Stimulated activated CD8-positive, alpha-beta memory T cell treated with anti-CD3 and anti-CD28 coated beads, Interleukin-4, amount 100 ng/mL, for 48 hours (primary cell): Measurements from ENCODE around the gene LAMB4.
A peak's percentile ranks its signal among the peaks of the same experiment; 100 is the strongest.

Experiments used
- DNase-seq: peaks from one replicate; pipeline ENCODE4 v3.0.0-alpha.2; 2020

Gene LAMB4

DNA sequence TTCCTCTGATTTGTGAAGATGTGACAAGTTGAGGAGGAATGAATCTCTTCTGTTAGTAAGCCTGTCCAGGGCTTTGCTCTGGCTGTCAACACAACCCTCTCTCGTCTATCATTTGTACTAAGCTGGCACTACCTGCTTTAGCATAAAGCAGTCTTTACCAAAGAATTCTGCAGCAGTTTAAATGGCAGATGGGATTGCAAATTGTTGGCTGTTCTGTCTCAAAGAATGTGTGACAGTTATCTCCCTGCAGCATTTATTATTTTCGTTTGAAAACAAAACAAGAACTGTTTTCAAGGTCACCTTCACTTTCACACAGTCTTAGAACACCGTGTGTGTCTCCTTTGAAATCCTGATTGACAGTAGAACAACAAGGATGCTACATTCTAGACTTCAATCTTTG is 122.4 kb downstream of the LAMB4 start:
- no peak for DNase-seq

DNA sequence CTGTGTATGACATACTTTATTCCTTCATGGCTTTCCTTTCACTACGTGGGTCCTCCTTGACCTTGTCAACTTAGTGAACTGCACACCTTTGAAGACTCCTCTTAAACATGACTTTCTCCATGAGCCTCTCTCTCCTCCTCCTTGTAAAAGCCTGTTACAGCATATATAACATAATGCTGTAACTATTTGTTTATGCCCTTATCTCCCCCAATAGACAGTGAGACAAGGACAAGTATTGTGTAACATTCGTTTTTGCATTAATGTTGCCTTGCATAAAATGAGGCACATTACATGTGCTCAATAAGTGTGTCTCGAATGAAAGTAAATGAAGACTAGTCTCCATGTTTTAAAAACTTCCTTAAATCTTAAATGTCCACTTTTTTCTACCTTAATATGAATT is 122.9 kb downstream of the LAMB4 start:
- no peak for DNase-seq

DNA sequence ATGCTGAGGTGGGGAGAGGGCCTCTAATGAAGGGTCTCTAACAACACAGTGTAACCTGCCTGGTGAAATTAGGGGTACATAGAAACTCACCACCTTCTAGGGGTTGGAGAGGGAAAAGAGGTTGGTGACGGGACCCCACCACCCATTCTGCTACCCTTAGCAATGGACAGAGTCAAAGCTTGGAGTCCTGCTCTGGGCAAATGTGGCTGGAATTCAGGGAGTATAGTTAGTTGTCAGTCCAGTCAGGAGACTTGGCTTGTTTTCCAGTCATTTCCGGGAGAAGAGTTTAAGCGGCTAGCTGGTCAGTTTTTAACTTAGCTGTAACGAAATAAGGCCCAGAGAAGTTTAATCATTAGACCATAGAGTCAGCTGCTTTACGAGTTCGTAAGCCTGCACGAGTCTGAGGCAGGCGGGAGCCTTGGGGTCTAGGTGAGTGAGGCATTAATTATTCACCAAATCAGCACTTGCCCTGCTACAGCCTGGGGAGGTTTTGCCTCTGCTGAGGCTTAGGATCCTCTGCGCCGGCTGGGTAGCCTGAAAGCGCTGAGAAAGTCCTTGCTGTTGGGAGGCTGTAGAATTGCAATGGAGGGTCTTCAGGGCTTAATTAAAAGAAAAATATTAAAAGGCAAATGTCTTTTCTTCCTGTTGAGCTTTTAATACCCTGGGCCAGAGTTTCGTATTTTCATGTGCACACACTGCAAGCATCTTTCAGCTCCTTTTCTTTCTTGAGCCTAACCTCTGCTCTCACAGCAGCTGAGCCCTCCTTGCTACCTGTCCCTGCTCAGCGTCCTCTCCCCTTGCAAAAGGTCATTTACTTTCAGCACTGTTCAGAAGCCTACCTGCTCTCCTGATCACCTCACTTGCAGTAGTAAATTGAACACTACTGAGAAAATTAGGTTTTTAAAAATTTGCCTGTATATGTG is 125.7 kb downstream of the LAMB4 start:
- DNase-seq = no peak

DNA sequence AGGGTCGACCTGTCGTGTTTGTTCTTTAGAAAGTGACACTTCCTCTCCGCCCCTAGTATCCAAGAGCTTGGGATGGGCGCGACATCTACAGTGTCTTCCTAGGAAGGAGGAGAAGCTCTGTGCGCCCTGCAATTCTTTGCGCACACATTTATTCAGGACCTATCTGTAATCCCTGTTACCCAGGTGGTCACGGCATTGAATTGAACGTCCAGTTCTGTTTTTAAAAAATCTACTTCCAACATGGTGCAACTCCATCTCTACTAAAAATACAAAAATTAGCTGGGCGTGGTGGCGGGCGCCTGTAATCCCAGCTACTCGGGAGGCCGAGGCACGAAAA is 126.6 kb downstream of the LAMB4 start:
- no peak for DNase-seq

DNA sequence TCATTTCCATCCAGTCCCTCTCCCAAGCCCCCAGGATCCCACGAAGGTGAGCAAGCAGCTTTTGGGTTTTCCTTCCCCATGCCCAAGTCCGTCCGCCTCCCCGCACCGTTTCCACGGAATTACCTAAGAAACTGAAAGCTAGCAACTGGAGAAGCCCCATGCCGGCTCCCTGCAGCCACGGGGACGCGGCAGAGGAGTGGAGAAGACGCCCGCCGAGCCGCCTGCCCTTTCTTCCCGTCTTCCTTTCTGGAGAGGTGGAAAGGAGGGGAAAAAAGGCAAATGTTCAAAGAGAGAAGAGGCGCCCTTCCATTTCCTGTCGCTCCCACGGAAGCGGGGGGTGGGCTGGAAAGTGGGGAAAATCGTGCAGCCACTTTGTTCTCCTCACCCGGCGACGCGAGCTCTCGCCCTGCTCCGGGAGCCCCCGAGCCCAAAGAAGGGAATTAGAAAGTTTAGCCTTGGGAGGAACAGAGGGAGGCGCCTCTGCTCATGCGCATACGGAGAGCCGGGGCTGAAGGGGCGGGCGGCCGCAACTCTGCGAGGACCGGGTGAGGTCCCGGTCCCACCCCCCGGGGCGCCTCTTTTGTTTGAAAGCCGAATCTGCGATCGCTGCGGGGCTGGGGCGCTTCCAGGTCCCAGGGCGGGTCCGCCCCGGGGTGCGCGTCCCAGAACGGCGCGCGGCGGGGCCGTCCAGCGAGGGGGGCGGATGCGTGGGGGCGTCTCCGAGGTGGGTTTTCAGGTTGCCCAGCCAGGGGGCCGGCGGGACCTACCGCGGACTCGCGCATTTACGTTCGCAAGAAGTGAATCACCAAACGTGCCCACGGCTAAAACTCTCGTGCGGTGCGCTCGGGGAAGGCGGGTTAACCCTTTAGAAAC is 127.2 kb downstream of the LAMB4 start, which contains the start of gene LAMB1:
TSS of gene LAMB1 (minus strand) at position 436 of the 873 bp plus-strand sequence. CDS start at position 160, 276 bp downstream.
- peak; percentile 41 for DNase-seq

DNA sequence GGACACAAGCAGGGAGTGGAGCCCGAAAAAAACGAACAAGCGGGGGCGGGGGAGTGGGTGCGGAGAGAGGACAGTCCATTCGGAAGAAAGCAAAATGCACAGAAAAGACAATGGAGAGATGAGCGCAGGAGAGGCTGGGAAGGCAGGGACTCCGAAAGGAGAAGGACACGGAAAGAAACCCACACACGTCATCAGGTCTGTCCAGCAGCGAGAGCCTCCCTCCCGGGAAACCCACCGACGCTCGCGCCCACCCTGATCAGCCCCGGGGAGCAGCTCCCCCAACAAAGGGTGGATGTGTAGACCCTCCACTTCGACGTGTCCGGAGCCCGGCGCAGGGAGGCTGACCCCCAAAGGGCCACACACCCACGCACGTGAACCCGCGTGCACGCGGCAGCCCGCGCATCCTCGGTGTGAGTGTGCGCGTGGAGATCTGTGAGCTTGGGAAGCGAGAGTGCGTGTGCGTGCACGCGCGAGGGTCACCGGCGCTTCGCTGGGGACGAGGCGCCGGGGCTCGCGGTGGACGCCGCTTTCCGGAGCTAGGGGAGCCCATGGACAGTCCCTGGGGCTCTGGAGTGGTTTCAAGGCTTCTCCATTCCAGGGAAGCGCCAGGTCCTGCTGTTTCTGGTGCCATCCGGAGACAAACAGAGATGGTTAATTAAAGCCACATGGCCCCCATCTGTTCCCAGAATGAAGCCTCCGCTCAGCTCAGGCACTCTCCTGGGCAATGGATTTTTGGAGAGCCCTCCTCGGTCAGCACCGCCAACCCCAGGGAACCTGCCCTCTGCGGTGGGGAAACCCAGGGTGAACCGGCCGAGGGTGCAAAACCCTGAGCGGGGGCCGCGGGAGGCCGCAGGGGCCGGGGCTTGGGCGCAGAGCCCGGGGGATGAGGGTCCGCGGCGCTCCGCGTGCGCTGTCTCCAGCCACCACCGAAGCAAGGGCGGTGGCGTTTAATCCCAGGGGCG is 128.1 kb downstream of the LAMB4 start:
- DNase-seq = no peak

DNA sequence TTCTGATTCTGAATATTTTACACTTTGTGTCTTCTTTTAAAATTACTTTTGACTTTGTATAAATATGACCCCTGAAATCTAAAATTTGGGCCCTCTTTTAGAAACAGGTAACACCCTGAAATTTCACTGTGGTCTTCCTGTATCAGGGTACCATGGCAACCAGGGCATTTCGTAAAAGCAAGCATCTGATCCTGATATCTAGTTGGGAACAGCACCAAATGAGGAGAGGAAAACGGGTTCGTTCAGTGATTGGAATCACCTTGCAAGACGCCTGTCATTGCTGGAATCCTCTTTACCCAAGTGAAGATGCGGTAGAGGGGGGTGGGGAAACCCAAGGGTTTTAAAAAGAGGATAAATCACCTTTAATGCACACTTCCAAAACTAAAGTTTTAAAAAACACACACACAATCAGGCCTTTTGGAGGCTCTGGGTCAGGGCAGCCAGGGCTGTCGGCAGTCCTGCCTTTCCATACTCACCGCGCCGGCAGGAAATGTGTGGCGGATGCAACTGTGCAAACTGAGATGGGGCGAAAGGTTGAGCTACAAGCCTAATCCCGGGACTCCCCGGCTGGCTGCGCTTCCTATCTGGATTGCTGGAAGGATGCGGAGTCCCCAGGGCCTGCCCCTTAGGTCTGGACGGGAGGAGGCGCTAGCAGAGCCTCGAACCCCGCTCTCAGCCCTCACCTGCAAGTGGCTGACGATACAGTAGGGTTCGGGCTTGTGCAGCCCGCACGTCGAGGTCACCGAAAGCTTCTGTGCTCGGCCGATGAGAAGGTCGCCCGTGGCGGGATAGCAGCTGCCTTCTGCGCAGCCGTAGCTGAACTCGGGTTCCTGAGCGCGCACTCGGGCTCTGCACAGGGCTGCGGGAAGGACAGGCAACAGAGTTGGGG is 129.0 kb downstream of the LAMB4 start:
- DNase-seq = no peak

DNA sequence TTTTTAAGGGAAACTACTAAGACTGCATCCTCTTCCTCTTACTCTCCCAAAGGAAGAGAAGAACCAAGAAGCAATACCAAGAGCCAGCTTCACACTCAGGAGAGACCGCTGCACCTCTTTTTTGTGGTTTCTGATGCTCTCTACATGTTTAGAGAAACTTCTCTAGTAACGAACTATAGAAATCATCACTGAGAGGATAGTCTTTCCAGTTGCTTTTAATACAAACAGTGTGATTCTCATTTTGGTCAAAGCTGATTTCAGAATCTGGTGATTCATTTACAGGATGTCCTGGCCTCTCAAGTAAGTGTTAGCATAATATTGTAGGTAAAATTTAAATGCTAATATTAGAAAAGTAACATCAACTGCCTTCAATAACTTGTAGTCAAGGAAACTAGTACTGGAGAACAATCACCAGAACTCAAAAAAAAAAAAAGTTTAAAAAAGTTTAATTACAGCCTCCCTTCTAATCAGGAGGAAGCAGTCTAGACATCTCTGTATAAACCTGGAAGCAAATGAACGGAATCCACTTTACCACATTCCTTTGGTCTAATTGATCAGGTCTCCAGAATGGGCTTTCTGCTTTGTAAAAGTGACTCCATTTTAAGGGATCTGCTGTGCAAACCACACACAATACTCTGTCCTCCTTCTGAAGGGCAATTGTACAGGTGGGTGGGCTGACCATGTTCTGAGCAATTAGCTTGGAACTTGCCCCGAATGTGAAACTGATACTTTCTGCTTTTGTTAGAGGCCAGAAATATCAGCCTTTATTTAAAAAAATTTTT is 130.2 kb downstream of the LAMB4 start:
- no peak for DNase-seq

DNA sequence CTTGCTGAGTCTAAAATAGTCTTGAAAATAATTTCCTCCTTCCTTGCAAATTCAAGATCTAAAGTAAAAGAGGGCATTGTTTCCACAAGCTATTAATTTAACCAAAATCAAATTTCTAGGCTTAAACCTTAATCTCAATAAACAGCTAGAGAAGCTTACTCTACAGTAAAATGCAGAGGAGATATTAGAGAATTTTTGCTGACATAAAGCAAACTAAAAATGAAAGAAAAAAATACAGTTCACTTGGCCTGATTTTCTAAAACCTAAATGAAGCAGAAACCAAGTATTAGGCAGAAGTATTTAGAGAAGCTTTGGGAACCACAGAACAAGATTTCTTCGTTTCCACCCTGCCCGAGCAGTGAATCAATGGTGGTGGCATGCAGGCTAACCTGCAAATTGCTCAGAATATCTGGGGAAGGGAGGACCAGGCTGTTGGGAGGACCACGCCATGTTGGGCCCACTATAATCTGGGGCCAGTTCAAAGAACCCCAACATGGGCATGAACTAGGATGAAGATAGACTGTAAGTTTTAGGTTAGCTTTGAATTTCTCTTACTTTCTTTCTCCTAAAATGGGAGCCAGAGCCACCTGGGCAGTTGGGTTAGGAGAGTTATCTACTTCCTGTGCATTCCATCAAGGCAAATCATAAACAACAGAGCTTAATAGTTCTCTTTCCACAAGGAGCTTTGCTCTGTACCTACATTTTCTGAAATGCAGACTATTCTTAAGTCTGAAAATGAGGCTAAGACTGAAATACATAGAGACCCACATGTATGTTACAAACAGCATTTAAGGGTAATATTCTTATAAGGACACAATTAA is 131.3 kb downstream of the LAMB4 start:
- DNase-seq = no peak

DNA sequence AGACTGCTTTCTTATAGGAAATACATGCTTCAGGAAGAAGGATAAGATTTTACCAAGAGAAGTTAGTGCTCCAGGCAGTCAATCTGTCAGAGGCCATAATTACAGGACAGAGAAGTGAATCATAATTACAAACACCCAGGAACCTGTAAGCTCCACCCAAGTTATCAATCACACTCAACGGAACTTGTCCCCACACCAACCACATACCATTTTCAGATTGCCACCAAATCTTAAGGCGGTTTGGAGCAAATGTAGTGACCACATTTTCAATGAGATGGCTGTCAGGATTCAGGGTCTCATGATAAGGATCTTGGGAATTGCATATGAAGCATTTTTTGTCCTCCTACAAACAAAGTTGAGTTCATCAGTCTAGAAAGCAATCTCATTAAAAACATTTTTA is 132.0 kb downstream of the LAMB4 start:
- DNase-seq = no peak

DNA sequence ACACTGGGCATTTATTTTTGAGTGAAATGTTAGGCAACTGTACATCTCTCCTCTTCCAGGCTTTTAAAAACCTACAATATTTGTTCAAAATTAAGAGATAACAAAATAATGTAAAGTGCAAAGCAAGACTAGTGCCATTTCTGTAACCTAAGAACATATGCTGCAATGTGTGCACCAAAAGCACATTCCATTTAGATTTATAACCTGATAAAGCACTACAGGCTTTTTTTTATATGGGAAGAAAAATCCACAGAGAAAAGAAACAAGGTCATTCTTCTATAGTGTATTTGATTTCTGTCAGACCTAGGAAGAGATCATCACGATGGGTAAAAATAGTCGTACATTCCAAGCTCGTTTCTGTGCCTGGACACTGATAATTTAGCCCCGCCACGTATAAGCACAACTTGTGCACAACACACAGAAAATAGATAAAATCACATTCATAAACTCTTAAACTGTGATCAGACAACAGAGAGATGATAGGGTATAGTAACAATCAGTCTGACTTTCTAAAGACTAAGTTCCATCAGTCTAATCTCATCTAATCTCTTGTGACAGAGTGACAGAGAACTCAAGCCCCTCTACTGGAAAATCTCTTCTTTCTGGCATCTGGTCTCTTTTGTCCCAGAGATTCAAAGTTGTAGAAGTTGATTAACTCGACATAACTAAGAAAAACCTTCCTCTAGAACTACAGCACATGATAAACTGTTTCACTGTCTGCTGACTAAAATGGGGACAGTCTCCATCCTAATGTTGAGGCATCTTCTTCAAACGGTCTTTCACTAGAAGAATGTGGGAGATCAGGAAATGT is 133.9 kb downstream of the LAMB4 start:
- DNase-seq = no peak

DNA sequence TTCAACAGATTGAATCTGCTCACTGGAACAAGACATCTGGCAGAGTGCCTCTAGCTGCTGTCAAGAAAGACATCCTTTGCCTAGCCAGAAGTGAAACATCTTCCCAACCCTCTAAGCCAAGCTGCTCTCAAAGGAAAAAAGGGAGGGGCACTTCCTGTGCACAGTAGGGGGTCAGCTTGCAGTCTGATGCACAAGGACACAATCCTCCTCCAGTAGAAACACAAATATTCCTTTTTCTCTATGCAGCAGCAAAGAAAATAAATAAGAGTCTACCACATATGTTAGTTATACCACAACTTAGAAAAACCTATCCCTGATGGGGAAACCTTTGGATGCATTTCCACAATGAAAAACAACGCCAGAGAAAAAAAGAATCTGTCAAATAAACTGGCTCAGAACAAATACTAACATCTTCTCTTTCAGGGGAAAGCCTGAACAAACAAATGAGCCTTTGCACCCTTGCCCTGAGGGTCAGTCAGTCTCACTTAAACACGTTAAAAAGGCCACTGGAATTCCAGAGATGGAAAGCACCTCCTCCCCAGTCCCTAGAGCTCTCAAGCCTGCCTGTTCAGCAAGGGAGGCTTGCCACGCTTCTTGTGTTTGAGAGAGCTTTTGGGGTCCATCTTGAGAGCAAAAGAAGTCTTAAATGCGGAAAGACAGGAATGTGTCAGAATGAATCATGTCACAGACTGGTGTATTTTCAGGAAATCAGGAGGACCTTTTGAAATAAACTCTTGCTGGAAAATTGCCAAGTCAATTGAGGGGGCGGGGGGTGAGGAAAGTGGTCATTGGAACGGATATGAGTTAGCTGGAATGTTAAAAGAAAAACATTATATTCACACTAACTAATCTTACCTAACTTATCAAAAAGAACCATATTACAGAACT is 134.7 kb downstream of the LAMB4 start:
- DNase-seq = no peak

DNA sequence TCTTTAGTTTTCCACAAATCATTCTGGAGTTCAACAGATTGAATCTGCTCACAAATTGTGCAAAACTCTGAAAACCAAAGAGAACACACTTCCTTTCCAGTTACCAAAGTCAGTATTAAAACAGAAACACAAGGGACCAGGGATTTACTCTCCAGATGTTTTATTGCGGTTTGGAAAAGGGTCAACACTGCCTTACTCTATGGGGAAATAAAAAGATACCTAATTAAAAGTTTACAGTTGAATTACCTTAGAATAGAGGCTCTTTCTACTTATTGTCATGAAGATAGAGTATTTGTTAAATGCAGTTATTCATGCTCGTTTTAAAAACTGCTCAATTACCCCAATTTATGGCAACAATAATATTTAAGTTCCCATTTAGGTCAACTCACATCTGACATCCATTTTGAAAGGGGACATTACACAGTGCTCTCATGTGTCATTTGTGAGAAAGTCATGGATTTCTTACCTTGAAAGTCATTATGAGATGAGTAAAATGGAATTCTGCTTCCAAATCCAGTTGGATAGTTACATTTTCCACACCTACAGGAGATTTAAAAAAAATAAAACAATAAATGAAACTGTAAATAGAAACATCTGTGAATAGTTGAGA is 135.6 kb downstream of the LAMB4 start:
- no peak for DNase-seq

DNA sequence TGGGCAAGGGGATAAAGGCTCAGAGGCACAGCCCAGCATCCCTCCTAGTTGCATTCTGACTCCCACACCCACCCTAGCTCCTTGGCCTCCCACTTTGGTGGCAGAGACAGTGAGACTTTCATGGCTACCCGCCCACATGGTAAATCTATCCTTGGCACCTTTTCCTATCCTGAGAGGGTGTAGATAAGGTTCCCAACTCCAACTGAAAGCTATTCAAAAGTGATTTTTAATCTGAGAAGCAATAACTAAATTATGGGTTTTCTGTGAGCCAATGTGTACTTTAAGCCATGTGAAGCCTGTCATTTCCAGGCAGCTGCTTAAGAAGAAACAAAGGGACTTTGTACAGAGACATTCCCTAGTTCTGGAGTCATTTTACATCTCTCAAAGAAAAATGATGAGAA is 136.3 kb downstream of the LAMB4 start:
- DNase-seq = no peak

DNA sequence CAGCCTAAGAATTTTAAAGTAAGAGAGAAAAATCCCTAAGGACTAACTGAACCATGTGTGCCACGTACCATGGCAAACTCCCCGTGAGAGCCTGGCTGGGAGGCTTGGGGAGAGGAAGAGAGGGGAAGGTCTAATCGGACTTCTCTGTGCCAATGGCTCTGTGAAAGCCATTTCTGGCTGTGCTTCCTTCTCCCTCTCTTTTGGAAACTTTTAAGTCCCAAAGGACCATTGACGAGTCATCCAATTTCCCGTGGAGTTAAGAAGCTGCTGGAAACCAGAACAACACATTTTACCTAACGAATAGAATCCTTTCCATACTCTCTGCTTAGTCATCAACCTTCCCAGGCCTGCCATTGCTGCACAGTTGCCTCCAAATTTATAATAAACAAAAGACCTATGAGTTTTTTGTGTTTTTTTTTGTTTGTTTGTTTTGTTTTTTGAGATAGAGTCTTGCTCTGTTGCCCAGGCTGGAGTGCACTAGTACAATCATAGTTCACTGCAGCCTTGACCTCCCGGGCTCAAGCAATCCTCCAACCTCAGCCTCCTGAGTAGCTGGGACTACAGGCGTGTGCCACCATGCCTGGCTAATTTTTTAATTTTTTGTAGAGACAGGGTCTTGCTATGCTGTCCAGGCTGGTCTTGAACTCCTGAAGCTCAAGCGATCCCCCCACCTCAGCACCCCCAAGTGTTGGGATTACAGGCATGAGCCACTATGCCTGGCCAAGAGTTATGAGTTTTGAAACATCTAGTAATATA is 140.4 kb downstream of the LAMB4 start:
- no peak for DNase-seq

DNA sequence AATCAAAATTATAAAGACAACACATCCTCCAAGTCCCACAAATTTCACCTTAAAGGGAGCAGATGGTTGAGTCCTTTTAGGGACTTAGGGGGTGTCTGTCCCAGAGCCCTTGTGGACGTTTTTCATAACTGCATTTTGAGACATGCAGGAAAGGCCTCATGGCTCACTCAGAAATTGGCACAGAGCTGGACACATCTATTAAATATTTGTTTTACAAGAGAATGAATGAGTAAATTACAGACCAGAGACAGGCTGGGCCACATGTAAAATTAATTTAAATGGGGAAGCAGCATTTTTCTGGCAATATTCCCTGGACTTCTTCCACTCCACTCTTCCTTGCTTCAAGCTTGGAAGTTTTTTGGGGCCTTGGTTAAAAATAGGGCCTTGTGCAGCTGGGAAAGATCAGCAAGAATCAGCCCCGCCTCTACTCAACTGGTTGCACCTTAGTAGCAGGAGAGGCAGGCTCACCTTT is 147.2 kb downstream of the LAMB4 start:
- DNase-seq = no peak
